T-helper 22 cell (primary cell): ENCODE results near the gene DCBLD1.

Experiments used
- DNase-seq: peaks from one replicate; pipeline ENCODE4 v3.0.0-alpha.2; 2020; ENCODE audit warnings: low read depth

Gene DCBLD1

DNA sequence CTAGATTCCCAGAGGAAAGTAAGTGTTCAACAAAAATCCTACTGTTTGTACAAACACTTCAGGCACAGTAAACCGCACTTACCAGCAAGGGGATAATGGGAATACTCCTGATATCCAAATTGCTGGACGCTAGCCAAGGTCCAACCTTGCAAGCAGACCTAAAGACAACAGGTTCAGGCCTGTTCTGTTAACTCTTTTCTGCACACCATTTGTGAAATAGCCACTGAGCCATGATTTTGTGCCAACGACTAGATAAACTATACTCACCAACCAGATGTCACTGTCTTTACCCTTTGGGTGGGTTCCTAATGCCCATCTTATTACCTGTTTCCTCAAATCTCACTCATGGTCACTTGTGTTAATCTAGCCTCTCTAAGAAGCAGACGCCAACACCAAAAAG lies 76.3 kb downstream of the DCBLD1 start:
- DNase-seq, result no peak

GRCh38 chr6:117559299-117559698 lies 76.8 kb downstream of the DCBLD1 start:
- no peak for DNase-seq

- no peak for DNase-seq
Observed at GRCh38 chr6:117561128-117561527, 78.7 kb downstream of the DCBLD1 start.

- DNase-seq, result no peak
Observed at GRCh38 chr6:117564681-117565080, 82.2 kb downstream of the DCBLD1 start.

- no peak for DNase-seq
Observed at GRCh38 chr6:117568247-117568646, 85.8 kb downstream of the DCBLD1 start.

GRCh38 chr6:117568831-117569410 lies 86.4 kb downstream of the DCBLD1 start:
- DNase-seq, result no peak

- no peak for DNase-seq
Observed at GRCh38 chr6:117573006-117573680, 90.7 kb downstream of the DCBLD1 start.

GRCh38 chr6:117574198-117574597 lies 91.7 kb downstream of the DCBLD1 start:
- DNase-seq, result no peak

DNA sequence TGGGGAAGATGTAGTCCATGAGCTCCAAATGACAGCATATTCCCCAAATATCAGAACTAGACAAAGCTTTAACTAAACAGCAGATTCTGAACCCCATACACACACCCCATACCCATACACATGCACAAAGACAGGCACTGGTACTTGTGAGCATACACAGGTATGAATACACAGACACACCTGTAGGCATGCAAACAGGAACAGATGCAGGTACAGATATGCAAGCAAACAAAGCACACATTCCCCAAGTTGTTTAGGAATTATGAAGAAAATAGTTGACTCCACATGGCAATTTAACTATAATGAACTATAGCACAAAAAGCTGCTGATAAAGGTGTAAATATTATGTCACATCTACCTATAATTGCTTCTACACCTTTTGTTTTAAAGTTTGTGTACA lies 103.2 kb downstream of the DCBLD1 start:
- no peak for DNase-seq

DNA sequence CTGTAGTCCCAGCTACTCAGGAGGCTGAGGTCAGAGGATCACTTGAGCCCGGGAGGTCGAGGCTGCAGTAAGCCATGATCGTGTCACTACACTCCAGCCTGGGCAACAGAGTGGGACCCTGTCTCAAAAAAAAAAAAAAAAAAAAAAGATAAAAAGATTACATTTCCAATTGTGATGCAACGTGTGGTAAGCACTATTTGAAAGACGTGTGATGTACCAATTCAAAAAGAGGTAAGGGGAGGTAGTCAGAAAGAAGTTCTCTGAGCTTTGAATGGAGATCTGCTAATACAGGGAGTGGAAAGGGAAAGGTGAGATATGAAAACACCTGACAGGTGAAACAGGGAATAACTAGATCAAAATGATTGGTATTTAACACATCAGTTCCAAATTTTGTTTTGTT lies 108.0 kb downstream of the DCBLD1 start:
- no peak for DNase-seq

- no peak for DNase-seq
Observed at GRCh38 chr6:117591405-117591804, 108.9 kb downstream of the DCBLD1 start.

DNA sequence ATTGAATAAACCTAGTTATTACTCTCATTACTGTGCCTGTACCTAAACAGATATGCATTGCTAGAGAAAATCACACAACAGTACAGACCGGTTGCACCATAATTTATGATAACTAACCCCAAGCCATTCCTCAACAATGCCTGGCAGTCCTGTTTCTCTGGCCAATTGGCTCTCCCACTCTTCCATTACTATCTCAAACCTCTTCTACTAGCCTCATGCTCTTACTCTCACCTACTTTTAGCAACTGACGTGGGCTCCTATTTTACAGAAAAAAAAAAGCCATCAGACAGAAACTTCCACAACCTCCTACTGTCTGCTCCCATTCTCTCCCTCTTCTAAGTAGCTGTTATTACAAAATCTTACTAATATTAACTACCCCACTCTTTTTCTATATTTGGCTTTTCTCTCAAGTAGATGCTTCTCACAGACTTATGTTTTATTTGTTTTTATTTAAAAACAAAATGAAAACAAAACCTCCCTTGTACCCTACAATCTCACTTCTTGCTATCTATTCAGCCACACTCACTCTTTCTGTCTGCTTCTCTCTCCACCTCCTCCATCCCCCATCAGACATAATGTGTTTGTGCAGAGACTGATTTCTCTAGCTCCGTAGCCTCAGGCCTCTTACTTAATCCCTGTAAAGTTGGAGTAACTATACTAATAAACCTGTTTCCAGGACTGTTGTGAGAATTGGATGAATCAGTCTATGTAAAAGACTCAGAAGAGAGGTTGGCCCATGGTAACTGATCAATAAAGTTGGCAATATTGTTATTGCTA lies 110.7 kb downstream of the DCBLD1 start:
- no peak for DNase-seq

- no peak for DNase-seq
Observed at GRCh38 chr6:117595099-117595923, 112.8 kb downstream of the DCBLD1 start.

- DNase-seq, result no peak
Observed at GRCh38 chr6:117597755-117598154, 115.3 kb downstream of the DCBLD1 start.
